Stimulated activated memory B cell treated with anti-CD40 and anti-IgM and Interleukin-4, amounts not matched to agents 10 μg/mL and 1 μg/mL and 100 μg/mL, for 72 hours (primary cell): Measurements from ENCODE around the gene BBS2.

Source experiments
- ATAC-seq: fragments of 150-1000 bp; cut with Tn5 transposase; 2 replicates; pipeline ENCODE4 v1.10.0; 2021
- H3K27ac Mint-ChIP-seq: one replicate; pipeline ENCODE4 v1.8.0; 2022; ENCODE audit warnings: mild to moderate bottlenecking, mixed read lengths
- H3K27me3 Mint-ChIP-seq: one replicate; pipeline ENCODE4 v1.8.0; 2022; ENCODE audit warnings: mixed read lengths
- H3K36me3 Mint-ChIP-seq: one replicate; pipeline ENCODE4 v1.8.0; 2022; ENCODE audit warnings: mixed read lengths
- H3K4me1 Mint-ChIP-seq: one replicate; pipeline ENCODE4 v1.8.0; 2022; ENCODE audit warnings: mixed read lengths
- H3K4me3 Mint-ChIP-seq: one replicate; pipeline ENCODE4 v1.8.0; 2022; ENCODE audit warnings: mild to moderate bottlenecking, moderate library complexity, mixed read lengths
- H3K9me3 Mint-ChIP-seq: one replicate; pipeline ENCODE4 v1.8.0; 2022; ENCODE audit warnings: mixed read lengths

The BBS2 gene

DNA sequence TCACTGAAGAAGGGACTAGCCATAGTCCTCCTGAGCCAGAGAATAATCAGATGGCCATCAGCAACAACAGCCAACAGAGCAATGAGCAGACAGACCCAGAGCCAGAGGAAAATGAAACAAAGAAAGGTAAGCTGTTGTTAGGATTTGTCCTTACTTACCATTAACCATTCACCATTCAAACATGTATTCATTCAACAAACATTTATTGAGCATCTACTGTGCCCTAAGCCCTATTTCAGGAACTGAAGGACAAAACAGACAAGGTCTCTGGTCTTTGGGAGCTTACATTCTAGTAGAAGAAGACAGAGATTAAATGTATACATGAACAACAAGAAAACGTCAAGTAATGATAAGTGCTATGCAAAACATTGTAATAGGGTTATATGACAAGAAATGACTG, 49.2 kb downstream of the BBS2 start:
- Mint-ChIP-seq H3K4me1 (no peaks in the 10 kb centered on the region), H3K27ac (no peak overlapping the region), H3K36me3 (peaks cover 59% of the 10 kb centered on the region), H3K27me3 (no peaks in the 10 kb centered on the region), H3K4me3 (no peak overlapping the region), H3K9me3 (no peaks in the 10 kb centered on the region)
- ATAC-seq = no peak

DNA sequence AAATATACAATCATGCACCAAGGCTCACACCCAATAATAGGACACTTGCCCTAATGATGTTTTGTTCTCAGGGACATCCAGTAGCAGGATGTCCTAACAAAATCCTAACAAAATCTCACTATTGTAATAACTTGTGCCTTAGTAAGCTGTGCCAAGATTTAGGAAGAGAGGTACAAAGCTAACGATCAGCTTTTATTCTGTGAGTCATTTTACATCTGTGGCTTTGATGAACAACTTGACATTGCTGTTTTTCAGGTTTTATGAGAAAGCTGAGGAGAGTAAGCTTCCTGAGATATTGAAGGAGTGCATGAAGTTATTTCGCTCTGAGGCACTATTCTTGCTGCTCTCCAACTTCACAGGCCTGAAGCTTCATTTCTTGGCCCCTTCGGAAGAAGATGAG, 49.6 kb downstream of the BBS2 start:
- Mint-ChIP-seq H3K36me3 (peaks cover 59% of the 10 kb centered on the region), H3K27ac (no peak overlapping the region)

DNA sequence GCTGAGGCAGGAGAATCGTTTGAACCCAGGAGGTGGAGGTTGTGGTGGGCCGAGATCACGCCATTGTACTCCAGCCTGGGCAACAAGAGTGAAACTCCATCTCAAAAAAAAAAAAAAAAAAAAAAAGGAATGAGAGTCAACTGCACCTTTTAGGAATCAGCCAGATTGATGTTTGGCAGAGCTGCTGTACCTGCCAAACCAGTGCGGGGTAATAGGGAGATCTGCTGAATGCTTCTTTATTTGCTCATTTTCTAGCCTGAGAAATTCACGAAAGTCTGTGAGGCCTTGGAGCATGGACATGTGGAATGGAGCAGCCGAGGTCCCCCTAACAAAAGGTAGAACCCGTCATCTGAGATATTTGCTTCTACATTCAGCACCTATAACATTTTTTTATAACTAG, 50.1 kb downstream of the BBS2 start:
- H3K27me3 Mint-ChIP-seq = no peaks in the 10 kb centered on the region
- no peaks in the 10 kb centered on the region for H3K4me1 Mint-ChIP-seq
- no peak overlapping the region for H3K27ac Mint-ChIP-seq
- peaks cover 59% of the 10 kb centered on the region for H3K36me3 Mint-ChIP-seq
- H3K4me3 Mint-ChIP-seq = no peak overlapping the region
- H3K9me3 Mint-ChIP-seq = no peaks in the 10 kb centered on the region
- no peak for ATAC-seq

More for the DNA sequence above, 49.6 kb downstream of the BBS2 start:
- Mint-ChIP-seq H3K9me3 (no peaks in the 10 kb centered on the region), H3K4me1 (no peaks in the 10 kb centered on the region), H3K27me3 (no peaks in the 10 kb centered on the region), H3K4me3 (no peak overlapping the region)
- no peak for ATAC-seq

DNA sequence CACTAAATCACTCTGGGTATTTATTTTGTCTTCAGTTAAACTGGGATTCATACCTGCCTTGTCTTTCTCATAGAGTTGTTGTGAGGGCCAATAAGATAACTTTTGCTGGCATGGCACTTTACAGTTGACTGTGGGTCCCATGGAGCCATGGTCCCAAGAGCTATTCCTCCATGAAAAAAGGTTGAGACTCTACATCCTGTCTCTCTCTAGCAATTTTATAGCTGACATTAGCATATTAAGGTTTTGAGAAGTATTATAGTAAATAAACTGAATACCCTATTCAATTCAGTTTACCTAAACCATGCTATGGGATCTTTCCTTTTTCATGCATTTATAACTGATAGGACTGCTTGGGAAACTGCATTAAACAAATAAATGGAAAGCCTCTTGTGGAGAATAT, 51.0 kb downstream of the BBS2 start:
- peaks cover 64% of the 10 kb centered on the region for H3K36me3 Mint-ChIP-seq
- no peak overlapping the region for H3K27ac Mint-ChIP-seq
- no peaks in the 10 kb centered on the region for H3K9me3 Mint-ChIP-seq
- H3K27me3 Mint-ChIP-seq = no peaks in the 10 kb centered on the region
- no peaks in the 10 kb centered on the region for H3K4me1 Mint-ChIP-seq
- no peak for ATAC-seq
- H3K4me3 Mint-ChIP-seq = no peak overlapping the region

DNA sequence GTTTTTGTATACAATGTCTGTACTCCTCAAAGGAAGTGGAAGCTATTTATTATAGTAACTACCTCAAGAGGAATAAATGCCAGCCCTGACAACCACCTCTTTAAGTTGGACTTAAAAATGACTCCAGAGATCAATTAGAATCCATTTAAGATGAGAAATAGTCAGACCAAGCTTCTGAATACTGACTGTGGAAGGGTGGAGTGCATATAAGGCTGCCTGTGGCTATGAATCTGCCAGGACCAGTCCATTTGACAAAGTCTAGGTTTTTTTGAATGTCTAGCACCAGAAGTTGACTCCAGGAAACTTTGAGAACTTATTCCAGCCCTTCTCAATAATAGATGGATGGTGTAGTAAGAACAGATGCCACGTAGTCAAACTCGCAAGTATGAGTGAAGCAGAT, 53.5 kb downstream of the BBS2 start:
- Mint-ChIP-seq H3K4me3 (no peak overlapping the region), H3K4me1 (no peaks in the 10 kb centered on the region), H3K27me3 (no peaks in the 10 kb centered on the region), H3K27ac (no peak overlapping the region), H3K36me3 (peaks cover 69% of the 10 kb centered on the region), H3K9me3 (no peaks in the 10 kb centered on the region)
- no peak for ATAC-seq

DNA sequence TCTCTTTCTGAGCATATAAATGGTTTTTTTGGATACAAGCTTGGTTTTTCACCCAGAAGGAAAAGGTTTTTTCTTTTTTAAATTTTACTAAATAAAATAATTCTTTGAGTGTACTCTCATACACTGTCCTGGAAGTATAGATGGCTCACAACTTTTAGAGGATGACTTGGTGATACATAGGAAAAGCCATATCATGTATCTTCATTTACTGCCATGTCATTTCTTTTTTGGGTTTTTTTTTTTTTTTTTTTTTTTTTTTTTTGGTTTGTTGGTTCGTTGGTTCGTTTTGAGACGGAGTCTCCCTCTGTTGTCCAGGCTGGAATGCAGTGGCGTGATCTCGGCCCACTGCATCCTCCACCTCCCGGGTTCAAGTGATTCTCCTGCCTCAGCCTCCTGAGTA, 56.7 kb downstream of the BBS2 start:
- Mint-ChIP-seq H3K27me3 (no peaks in the 10 kb centered on the region), H3K36me3 (peaks cover 62% of the 10 kb centered on the region), H3K9me3 (no peaks in the 10 kb centered on the region), H3K4me1 (no peaks in the 10 kb centered on the region), H3K4me3 (no peak overlapping the region), H3K27ac (no peak overlapping the region)
- no peak for ATAC-seq

DNA sequence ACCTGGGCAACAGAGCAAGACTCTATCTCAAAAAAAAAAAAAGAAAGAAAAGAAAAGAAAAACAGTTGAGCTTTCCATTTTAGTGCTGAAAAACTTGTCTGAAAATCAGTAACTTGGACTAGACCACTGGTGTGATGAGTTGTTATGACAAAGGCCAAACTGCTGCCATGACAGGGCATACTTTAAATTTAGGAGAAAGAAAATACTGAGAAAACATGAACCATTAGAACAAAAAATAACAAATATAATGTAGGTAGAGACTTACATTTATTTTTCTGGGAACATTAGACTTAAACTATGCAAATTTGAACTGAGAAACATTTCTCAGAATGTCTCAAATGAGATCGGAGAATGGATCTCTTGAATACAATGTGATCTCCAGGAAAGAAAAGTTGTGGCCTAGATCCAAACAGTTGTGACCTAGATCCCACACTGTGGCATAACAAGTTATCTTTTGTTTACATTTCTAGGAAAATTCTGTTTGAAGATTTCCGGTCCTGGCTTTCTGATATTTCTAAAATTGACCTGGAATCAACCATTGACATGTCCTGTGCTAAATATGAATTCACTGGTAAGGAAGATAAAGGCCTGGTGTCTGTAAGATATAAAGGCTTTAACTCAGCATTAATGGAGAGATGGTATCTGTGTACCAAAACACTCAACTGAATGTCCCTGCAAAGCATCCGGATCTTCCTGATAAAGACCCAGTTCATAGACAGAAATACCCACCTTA, 57.6 kb downstream of the BBS2 start:
- Mint-ChIP-seq H3K27me3 (no peaks in the 10 kb centered on the region), H3K9me3 (no peaks in the 10 kb centered on the region), H3K36me3 (peaks cover 59% of the 10 kb centered on the region), H3K4me1 (no peaks in the 10 kb centered on the region), H3K27ac (no peak overlapping the region), H3K4me3 (no peak overlapping the region)
- no peak for ATAC-seq

DNA sequence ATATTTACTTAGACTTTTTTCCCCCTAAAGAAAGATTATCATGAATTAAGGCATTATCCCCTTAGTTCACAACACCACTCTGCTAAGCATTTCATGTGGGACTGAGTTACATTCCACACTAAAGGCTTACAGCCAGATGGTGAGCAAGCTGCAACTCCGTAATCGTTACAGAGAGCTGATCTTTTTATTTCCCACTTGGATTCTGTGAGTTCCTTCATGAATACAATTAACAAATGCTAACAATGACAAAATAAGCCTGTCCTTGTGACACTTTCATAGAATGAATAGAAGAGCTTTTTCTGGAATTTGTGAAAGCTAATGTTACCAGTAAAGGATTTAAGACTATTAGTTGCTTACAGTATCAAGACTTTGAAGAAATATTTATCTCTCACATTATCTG, 59.7 kb downstream of the BBS2 start:
- H3K27ac Mint-ChIP-seq = no peak overlapping the region
- H3K4me3 Mint-ChIP-seq = no peak overlapping the region
- peaks cover 11% of the 10 kb centered on the region for H3K4me1 Mint-ChIP-seq
- H3K36me3 Mint-ChIP-seq = peaks cover 69% of the 10 kb centered on the region
- no peak for ATAC-seq
- no peaks in the 10 kb centered on the region for H3K9me3 Mint-ChIP-seq
- H3K27me3 Mint-ChIP-seq = no peaks in the 10 kb centered on the region

DNA sequence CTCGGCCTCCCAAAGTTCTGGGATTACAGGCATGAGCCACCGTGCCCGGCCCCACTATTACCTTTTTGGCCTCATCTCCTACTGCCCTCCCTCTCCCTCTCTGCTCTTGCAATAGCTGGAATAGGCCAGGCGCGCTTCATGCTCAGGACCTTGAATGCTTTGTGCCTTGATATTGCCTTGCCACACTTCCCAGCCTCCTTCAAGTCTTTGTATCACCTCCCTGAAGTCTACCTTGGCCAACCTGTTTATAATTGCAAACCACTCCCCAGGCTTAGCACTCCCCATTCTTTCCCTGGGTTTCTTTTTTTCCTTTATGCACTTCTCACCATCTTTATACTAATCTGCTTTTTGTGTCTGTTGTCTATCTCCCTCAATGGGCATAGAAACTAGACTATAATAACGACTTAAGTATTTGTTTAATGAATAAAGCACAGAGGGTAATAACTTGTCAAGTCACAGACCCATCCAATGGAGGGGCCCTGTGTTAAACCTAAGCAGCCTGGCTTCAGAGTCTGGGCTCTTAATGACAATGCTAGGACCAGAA, 61.8 kb downstream of the BBS2 start:
- H3K9me3 Mint-ChIP-seq = no peaks in the 10 kb centered on the region
- no peak overlapping the region for H3K27ac Mint-ChIP-seq
- no peaks in the 10 kb centered on the region for H3K27me3 Mint-ChIP-seq
- H3K4me3 Mint-ChIP-seq = no peak overlapping the region
- peaks cover 17% of the 10 kb centered on the region for H3K4me1 Mint-ChIP-seq
- peaks cover 71% of the 10 kb centered on the region for H3K36me3 Mint-ChIP-seq
- ATAC-seq = no peak

DNA sequence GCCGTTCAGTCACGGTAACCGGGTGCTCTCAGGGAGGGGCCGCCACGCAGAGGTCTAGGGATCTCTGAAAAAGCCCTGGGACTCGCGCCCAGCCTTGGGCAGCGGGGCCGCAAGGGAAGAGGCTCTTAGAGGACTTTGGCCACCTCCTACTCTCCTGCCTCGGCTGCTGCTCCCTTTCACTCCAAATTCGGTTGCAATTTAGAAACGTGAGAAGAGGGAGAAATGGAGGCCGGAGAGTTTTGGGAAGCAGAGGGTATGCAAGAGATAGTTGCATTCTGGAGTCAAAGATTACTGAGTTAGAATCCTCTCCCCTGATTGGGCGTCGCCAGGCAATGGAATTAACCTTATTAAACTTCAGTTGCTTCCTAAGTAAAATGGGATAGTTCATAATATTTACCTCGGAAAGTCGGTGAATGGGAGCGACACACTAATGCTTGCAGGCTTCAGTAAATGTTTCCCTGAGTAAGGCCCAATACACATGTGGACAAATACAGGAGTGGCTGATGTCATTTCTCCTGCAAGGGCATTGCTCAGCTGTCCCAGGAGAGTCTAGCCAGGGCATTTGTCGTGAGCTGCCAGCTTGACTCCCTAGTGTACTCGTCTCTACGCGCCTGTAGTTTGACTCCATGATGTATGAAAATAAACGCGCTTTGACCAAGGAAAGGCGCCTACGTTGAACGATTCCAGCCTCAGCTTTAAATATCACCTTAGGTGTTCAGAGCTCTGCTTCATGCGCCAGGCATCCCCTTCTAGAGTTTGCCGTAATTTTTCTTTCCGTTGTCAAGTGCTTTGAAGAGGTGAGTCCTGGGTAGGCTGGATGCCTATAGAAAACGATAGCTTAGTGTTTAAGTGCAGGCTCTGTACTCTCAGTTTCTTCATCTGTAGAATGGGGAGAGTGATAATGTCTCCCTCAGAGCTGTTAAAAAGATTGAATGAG, 67.8 kb downstream of the BBS2 start:
- Mint-ChIP-seq H3K9me3 (no peaks in the 10 kb centered on the region), H3K4me3 (peak overlapping the region; percentile 93), H3K36me3 (peaks cover 36% of the 10 kb centered on the region)

DNA sequence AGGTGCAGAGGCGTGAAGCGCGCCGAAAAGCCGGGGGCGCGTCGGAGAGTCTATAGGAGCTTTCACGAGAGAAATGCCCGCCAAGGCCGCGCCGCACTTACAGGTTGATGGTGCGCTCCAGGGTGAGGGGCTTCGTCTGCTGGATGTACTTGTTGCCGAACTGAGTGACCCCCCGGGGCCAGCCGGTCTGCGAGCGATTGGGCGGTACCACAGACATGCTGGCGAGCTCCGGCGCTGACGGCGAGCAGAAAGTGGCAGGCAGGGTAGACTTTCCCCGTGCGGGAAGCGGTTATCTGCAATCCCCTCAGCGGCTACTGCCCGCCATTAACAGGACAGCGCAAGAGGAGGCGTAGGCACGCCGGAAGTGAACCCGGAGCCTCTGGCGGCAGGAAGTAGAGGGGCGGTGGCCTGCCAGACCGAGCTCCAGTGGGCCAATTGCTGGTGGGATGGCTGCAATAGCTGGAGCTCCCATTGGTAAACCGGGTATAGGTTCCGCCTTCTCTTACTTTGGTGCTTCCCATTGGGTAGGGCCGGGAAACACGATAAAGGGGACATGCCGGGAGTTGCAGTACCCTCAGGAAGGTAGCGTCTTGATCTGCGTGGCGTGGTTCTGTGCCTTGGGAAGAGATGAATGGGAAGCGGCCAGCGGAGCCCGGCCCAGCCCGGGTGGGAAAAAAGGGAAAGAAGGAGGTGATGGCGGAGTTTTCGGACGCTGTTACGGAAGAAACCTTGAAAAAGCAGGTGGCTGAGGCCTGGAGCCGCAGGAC, 68.7 kb downstream of the BBS2 start, which contains the start of the genes NUDT21 and OGFOD1:
NUDT21 (minus strand) TSS at position 347 of the 767 bp plus-strand sequence; CDS start at position 217, 130 bp downstream.
OGFOD1 (plus strand) TSS at position 569 of the 767 bp plus-strand sequence; CDS start at position 628, 59 bp downstream.
- Mint-ChIP-seq H3K36me3 (peaks cover 27% of the 10 kb centered on the region), H3K4me1 (peaks cover 48% of the 10 kb centered on the region), H3K27me3 (no peaks in the 10 kb centered on the region), H3K27ac (peak within 1 kb of the TSS; percentile 86), H3K9me3 (no peaks in the 10 kb centered on the region), H3K4me3 (peak within 1 kb of the TSS; percentile 93)
- peak; percentile 100 for ATAC-seq

More for the DNA sequence above, 67.8 kb downstream of the BBS2 start:
- Mint-ChIP-seq H3K27me3 (no peaks in the 10 kb centered on the region), H3K4me1 (peaks cover 50% of the 10 kb centered on the region), H3K27ac (peak overlapping the region; percentile 86)
- peak; percentile 71 for ATAC-seq

DNA sequence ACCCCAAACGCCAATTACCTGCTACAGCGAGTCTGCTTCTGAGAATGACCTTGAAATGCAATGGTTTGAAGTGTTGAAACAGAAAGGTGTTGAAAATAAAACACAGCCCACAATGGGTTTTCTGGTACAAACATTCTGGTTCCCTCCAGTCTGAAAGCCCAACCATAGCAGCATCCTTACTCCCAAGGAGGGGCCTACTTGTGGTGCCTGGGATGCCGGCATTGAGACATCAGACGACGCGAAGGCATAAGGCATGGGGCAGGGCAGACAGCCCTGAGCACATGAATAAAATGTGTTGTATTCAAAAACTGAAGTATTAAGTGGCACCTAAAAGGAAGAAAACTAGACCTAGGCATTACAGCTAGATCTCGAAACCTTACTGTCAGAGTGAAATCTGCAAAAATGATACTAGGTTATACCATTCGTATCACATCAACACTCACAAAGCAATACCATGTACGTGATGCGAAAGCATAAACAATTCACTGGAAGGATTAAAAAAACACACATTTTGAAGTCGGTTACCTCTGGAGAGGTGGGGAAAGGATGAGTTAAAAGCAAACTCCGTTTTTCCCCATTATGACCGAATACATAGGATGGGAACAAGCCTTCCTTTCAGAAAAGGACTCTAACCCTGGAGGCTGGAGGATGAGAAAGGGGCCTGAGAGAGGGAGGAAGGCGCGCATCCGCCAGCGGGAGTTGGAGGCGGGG, 69.4 kb downstream of the BBS2 start:
- peaks cover 40% of the 10 kb centered on the region for H3K4me1 Mint-ChIP-seq
- no peak for ATAC-seq
- peak overlapping the region; percentile 93 for H3K4me3 Mint-ChIP-seq
- H3K27me3 Mint-ChIP-seq = no peaks in the 10 kb centered on the region
- no peaks in the 10 kb centered on the region for H3K9me3 Mint-ChIP-seq
- peak overlapping the region; percentile 86 for H3K27ac Mint-ChIP-seq
- peaks cover 20% of the 10 kb centered on the region for H3K36me3 Mint-ChIP-seq

DNA sequence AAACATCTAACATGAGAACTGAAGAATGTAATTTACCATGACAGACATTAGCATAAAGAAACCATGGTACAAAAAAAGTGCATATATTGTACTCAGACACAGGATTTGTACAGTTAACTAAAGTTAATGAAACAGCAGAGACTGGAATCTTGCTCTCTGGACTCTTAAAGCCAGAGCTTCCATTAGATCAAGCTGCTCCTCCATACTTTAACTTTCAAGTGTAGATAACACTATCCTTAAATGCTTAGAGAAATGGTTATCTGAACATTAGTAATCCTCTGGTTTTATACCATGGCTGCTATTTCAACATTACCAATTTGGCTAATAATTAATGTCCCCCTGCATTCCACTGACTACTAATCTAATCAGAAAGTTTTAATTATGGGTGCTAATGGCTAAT, 71.8 kb downstream of the BBS2 start:
- no peak overlapping the region for H3K27ac Mint-ChIP-seq
- H3K4me3 Mint-ChIP-seq = no peak overlapping the region
- H3K27me3 Mint-ChIP-seq = no peaks in the 10 kb centered on the region
- ATAC-seq = no peak
- H3K4me1 Mint-ChIP-seq = peaks cover 33% of the 10 kb centered on the region
- no peaks in the 10 kb centered on the region for H3K9me3 Mint-ChIP-seq
- peaks cover 7% of the 10 kb centered on the region for H3K36me3 Mint-ChIP-seq

DNA sequence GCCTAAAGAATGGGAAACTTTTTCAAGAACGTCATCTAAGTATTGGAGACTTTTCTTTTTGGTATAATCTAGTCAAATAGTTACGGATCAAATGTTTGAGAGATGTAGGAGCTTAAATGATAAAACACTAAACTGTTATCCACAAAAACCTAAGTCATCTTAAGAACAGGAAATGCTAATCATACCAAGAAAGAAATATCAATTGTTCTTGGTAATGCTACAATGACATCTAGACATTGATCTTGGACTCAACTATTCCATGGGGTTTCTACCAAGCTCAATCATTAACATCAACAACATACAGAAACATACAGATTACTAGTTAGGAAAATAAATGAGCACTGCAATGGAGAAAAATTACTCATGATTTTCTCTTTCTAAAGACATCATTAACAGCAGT, 72.5 kb downstream of the BBS2 start:
- no peaks in the 10 kb centered on the region for H3K27me3 Mint-ChIP-seq
- no peak for ATAC-seq
- peaks cover 27% of the 10 kb centered on the region for H3K4me1 Mint-ChIP-seq
- H3K9me3 Mint-ChIP-seq = no peaks in the 10 kb centered on the region
- no peak overlapping the region for H3K27ac Mint-ChIP-seq
- H3K4me3 Mint-ChIP-seq = no peak overlapping the region
- H3K36me3 Mint-ChIP-seq = peaks cover 14% of the 10 kb centered on the region
